Ovary (tissue), 9 donors: ENCODE measurements around the gene IPPK. TPM values are rescaled to one million over a fixed set of nuclear protein-coding genes. Genes with fewer than 3 reads are reported as not detected.
A peak's percentile ranks its signal among the peaks of the same experiment; 100 is the strongest.

ENCODE experiments used
- DNase-seq, 5 donors: peaks; one replicate each; pipeline ENCODE4 v3.0.0-alpha.2; 2019 to 2020
- H3K27ac ChIP-seq, 2 donors: fragments of 200-600 bp; one replicate each; pipeline versions ENCODE4 v1.5.1 to v1.8.0; 2019 to 2022
- H3K27me3 ChIP-seq: fragments of 200-600 bp; one replicate; pipeline ENCODE4 v1.8.0; 2022
- H3K36me3 ChIP-seq: fragments of 200-600 bp; sonication (generic); one replicate; pipeline ENCODE4 v1.5.1; 2019
- H3K4me1 ChIP-seq: one replicate; pipeline ENCODE4 v1.8.1; 2013; ENCODE audit warnings: mild to moderate bottlenecking, moderate library complexity; ENCODE audit not compliant: insufficient read depth
- H3K4me3 ChIP-seq: fragments of 200-600 bp; sonication (generic); one replicate; pipeline ENCODE4 v1.5.1; 2017
- H3K9me3 ChIP-seq, 2 donors: fragments of 200-600 bp in 1 of 2; sonication (generic) in 1 of 2; one replicate each; pipeline versions ENCODE4 v1.5.1 to v1.8.1; 2013 to 2019; ENCODE audit warnings: mild to moderate bottlenecking in 1 of 2, moderate library complexity in 1 of 2
- EP300 ChIP-seq: sonication (generic); formaldehyde crosslinking; IDR thresholded peaks from one replicate; pipeline ENCODE4 v1.6.1; 2017; ENCODE audit warnings: antibody characterized with exemption
- POLR2A ChIP-seq: fragments of 450-650 bp; IDR thresholded peaks from one replicate; pipeline ENCODE4 v1.6.1; 2017; ENCODE audit warnings: antibody characterized with exemption, mild to moderate bottlenecking, moderate library complexity
- WGBS, 3 donors: extraction: QIAGEN DNeasy Blood & Tissue Kit in 1 of 3; methylation state at CpG; one replicate each; pipeline versions ENCODE4 v1.1.5 to v1.1.7; 2013 to 2017; 5-methylcytosine and 5-hydroxymethylcytosine counted together
- intact Hi-C, 4 donors: fragments of 100-400 bp; cut with DNase I; formaldehyde crosslinking; loops; one replicate each; pipeline versions ENCODE4 v1.11.0 to v1.15.1; 2022 to 2023
- polyA plus RNA-seq, 2 donors: library from polyadenylated mRNA; stranded (reverse); fragments of 200-250 nt in 1 of 2; fragments of 350-450 nt in 1 of 2; fragmentation: Illumina TruSeq in 1 of 2; extraction: RNeasy Lipid Tissue Mini Kit (QIAGEN cat#74804) in 1 of 2; gene quantifications; one replicate each; pipeline ENCODE4 v1.2.3, GENCODE V29; 2013 to 2014
- total RNA-seq, 7 donors: library from RNA; depleted of rRNA in 2 of 7; stranded (reverse); fragments of >200 nt in 2 of 7; fragmentation: NEBNext Ultra II Directional in 3 of 7; extraction: Animal tissue kit (Norgen Biotek cat#: 25700) in 3 of 7; gene quantifications; one replicate each; pipeline versions ENCODE4 v1.1.0 to v1.2.4, GENCODE V29; 2016 to 2023
- TF ChIP-seq, protein P1 (sequence below), 3 donors: fragments of 450-650 bp in 2 of 3; fragments of 200-600 bp in 1 of 3; IDR thresholded peaks; one replicate each; pipeline versions ENCODE4 v1.5.1 to v1.8.0; 2016 to 2022; ENCODE audit warnings: antibody characterized with exemption in 3 of 3, mild to moderate bottlenecking in 1 of 3
- donor health status: DM: no; HTN: no; CAD: no; lungs with moderate emphysema.
- donor health status: DM: no; HTN: no; CAD: no.
- donor health status: Bipolar disorder and iron deficiency.
- donor health status: DM: yes; HTN: yes; CAD: no.
- donor health status: DM: no; HTN: no; CAD: no.
- donor health status: DM: yes; HTN: yes; CAD: no.

IPPK gene
- total and polyA plus RNA-seq, 9 donors = 4.7 to 8.5 (median 7.1) TPM

DNA sequence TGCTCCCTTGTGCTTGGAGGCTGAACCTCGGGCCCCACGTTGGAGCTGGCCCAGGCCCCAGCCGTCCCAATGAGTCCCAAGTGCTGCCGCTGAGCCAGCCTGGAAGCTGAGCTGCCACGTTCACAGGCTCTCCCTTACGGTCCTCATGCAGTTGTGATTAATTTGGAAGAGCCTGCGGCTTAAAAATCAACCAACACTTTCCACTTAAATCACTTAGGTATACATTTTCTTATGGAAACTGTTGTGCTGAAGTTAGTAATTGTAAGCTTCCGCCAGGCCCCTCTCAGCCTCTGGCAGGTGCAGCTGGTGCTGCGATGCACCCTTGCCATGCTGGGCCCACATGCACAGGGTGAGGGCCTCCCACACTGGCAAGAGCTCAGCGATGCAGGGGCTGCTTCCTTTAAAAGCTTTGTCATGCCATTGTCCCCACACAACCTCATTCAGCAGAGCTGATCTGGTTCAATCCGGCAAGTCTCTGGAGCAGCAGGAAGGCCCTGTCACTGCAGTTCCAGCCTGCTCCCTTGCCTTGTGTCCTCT lies 61.0 kb downstream of the IPPK start:
- Histone ChIP-seq H3K36me3 (no peaks in the 10 kb centered on the region), H3K27ac (no peak overlapping the region), H3K4me1 (peaks cover 12% of the 10 kb centered on the region), H3K4me3 (no peak overlapping the region), H3K27me3 (no peaks in the 10 kb centered on the region), H3K9me3 (no peaks in the 10 kb centered on the region)
- intact Hi-C loops = no loop called here
- no peak for TF ChIP-seq POLR2A
- TF ChIP-seq EP300 = no peak
- TF ChIP-seq, protein P1, sequence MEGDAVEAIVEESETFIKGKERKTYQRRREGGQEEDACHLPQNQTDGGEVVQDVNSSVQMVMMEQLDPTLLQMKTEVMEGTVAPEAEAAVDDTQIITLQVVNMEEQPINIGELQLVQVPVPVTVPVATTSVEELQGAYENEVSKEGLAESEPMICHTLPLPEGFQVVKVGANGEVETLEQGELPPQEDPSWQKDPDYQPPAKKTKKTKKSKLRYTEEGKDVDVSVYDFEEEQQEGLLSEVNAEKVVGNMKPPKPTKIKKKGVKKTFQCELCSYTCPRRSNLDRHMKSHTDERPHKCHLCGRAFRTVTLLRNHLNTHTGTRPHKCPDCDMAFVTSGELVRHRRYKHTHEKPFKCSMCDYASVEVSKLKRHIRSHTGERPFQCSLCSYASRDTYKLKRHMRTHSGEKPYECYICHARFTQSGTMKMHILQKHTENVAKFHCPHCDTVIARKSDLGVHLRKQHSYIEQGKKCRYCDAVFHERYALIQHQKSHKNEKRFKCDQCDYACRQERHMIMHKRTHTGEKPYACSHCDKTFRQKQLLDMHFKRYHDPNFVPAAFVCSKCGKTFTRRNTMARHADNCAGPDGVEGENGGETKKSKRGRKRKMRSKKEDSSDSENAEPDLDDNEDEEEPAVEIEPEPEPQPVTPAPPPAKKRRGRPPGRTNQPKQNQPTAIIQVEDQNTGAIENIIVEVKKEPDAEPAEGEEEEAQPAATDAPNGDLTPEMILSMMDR (IDR thresholded peaks at IDR 0.05) = no peak
- WGBS, 3 donors = 55 to 74% (median 67%) methylated on average over 11 of the region's 11 CpGs
- DNase-seq = no peak

- intact Hi-C loops = no loop called here
- WGBS, 3 donors = 58 to 66% (median 59%) methylated on average over 10 of the region's 10 CpGs
- Histone ChIP-seq H3K27ac (no peak overlapping the region), H3K4me1 (peaks cover 11% of the 10 kb centered on the region), H3K4me3 (no peak overlapping the region), H3K9me3 (no peaks in the 10 kb centered on the region), H3K27me3 (no peaks in the 10 kb centered on the region), H3K36me3 (no peaks in the 10 kb centered on the region)
- TF ChIP-seq POLR2A (no peak), EP300 (no peak)
- TF ChIP-seq, protein P1 (IDR thresholded peaks at IDR 0.05) = no peak
- DNase-seq = no peak
These were observed 61.6 kb downstream of the IPPK start for GRCh38 chr9:92608241-92608908.

DNA sequence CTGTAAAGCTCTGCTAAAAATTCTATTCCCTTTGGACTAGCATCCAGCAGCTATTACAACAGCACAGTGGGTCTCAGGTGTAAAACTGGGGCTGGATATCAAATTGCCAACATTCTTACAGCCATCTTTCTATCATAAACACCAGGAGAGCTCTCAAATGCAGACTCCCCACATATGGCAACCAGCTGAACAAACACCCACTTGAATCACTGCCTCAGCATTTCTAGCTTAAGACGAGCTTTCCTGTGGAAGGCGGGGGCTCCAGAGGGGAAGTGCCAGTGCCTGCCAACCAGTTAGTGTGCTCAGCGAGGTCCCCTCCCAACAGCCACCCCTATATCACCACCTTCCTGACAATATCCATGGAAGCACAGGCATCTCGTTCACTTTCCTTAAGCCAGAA lies 62.2 kb downstream of the IPPK start:
- no peak overlapping the region for H3K27ac ChIP-seq
- H3K4me1 ChIP-seq = peaks cover 10% of the 10 kb centered on the region
- TF ChIP-seq EP300 (no peak), POLR2A (no peak)
- TF ChIP-seq, protein P1 (IDR thresholded peaks at IDR 0.05) = no peak
- no peaks in the 10 kb centered on the region for H3K36me3 ChIP-seq
- H3K27me3 ChIP-seq = no peaks in the 10 kb centered on the region
- intact Hi-C loops = no loop called here
- no peak overlapping the region for H3K4me3 ChIP-seq
- no peak for DNase-seq
- 48 to 53% (median 49%) methylated on average over 4 of the region's 4 CpGs for WGBS, 3 donors
- no peaks in the 10 kb centered on the region for H3K9me3 ChIP-seq

GRCh38 chr9:92607088-92607487 lies 62.8 kb downstream of the IPPK start:
- TF ChIP-seq EP300 (no peak), POLR2A (no peak)
- TF ChIP-seq, protein P1 (IDR thresholded peaks at IDR 0.05) = no peak
- DNase-seq = peak in 1 of 5 donors; percentile 49
- H3K4me1 ChIP-seq = peaks cover 8% of the 10 kb centered on the region
- WGBS, 3 donors = 0 to 6% (median 1%) methylated on average over 2 of the region's 2 CpGs
- intact Hi-C loops = no loop called here
- no peaks in the 10 kb centered on the region for H3K27me3 ChIP-seq
- H3K4me3 ChIP-seq = no peak overlapping the region
- no peaks in the 10 kb centered on the region for H3K36me3 ChIP-seq
- H3K9me3 ChIP-seq = no peaks in the 10 kb centered on the region
- H3K27ac ChIP-seq = no peak overlapping the region
